HAP-1 (cell line): ENCODE data around the gene CHST3.
A peak's percentile ranks its signal among the peaks of the same experiment; 100 is the strongest.
"Not testable (repeated sequence)": the region's sequence is repeated elsewhere in the genome, so short reads cannot be mapped to it uniquely, and the experiment has no call there.

ENCODE experiments used
- DNase-seq, 2 experiments: peaks; one replicate each; pipeline ENCODE4 v3.0.0-alpha.2; 2016 to 2020; ENCODE audit warnings: low spot score in 2 of 2
- H3K27me3 ChIP-seq: fragments of 250-450 bp; sonication (Bioruptor Pico); 2 replicates; pipeline ENCODE4 v1.5.1; 2020; ENCODE audit warnings: low read depth, mild to moderate bottlenecking, moderate library complexity
- H3K36me3 ChIP-seq: fragments of 250-450 bp; sonication (Bioruptor Pico); replicated peaks from 2 replicates; pipeline ENCODE4 v1.5.1; 2020; ENCODE audit warnings: mild to moderate bottlenecking
- H3K4me1 ChIP-seq: fragments of 250-450 bp; sonication (Bioruptor Pico); 2 replicates; pipeline ENCODE4 v1.5.1; 2020; ENCODE audit warnings: mild to moderate bottlenecking
- H3K4me3 ChIP-seq: fragments of 250-450 bp; sonication (Bioruptor Pico); 2 replicates; pipeline ENCODE4 v1.5.1; 2020; ENCODE audit warnings: mild to moderate bottlenecking, moderate library complexity
- H3K9me3 ChIP-seq: fragments of 250-450 bp; sonication (Bioruptor Pico); 2 replicates; pipeline ENCODE4 v1.5.1; 2020; ENCODE audit warnings: mild to moderate bottlenecking, moderate library complexity
- in situ Hi-C: fragments of 300-500 bp; cut with MboI; formaldehyde crosslinking; loops from 3 replicates; pipeline ENCODE4 v1.14.3; 2020; ENCODE audit warnings: low sequenced_read_pairs, inconsistent platforms, mixed read lengths

The CHST3 gene

DNA sequence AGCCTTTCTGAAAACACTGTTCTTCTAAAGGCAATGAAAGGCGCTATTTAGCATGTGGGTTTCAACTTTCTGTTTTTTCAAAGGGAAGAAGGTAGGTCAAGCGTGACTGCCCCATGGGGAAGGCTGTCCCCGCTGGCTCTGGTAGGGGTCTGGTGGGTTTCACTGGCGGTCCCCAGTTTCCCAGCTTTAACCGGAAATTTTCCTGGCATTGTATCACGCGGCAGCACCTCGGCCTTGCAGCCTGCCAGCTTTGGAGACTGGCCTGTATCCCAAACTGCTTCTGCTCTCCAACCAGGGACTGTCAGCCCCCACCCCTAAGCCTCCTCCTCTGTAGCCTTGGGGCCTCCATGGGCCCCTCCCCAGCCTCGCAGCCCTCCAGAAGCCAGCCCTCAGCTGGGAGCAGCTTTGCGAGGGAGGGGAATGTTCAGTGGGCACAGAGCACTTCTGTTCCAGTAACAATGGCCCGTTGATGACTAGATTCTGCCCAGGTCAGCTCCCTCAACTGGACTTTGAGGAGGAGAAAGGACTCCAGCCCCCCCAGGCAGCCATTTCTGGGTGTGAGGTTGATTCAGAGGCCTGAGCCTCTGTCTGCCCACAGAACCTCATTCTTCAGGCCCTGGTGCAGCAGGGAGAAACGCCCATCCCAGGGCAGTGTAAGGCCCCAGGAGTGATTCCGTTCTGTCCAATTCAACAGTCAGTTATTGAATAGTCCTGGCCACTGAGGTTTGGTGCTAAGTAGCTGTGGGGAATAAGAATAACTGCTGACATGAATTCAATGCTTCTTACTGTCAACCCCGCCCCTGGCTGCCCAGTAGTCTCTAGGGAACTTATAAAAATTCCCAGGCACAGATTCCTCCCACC, 17.1 kb downstream of the CHST3 start:
- Histone ChIP-seq H3K27me3 (no peaks in the 10 kb centered on the region), H3K36me3 (no peaks in the 10 kb centered on the region), H3K9me3 (no peaks in the 10 kb centered on the region), H3K4me3 (no peak overlapping the region), H3K4me1 (peaks cover 13% of the 10 kb centered on the region)
- in situ Hi-C loops = no loop called here
- DNase-seq = peak; percentile 57 to 60

DNA sequence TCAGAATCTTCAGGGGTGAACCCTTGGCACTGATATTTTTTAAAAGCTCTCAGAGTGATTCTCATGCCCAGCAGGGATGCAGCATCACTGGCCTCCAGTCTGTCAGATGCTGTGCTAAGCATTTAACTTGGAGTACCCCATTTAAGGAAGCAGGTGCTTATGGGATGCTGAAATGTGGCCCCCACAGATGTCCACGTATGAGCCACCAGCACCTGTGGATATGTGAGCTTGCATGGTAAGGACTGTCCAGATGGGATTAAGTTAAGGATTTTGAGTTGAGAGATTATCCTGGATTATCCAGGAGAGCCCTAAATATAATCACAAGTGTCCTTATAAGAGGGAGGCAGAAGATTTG, 17.7 kb downstream of the CHST3 start:
- H3K9me3 ChIP-seq = no peaks in the 10 kb centered on the region
- no peak for DNase-seq
- peaks cover 13% of the 10 kb centered on the region for H3K4me1 ChIP-seq

DNA sequence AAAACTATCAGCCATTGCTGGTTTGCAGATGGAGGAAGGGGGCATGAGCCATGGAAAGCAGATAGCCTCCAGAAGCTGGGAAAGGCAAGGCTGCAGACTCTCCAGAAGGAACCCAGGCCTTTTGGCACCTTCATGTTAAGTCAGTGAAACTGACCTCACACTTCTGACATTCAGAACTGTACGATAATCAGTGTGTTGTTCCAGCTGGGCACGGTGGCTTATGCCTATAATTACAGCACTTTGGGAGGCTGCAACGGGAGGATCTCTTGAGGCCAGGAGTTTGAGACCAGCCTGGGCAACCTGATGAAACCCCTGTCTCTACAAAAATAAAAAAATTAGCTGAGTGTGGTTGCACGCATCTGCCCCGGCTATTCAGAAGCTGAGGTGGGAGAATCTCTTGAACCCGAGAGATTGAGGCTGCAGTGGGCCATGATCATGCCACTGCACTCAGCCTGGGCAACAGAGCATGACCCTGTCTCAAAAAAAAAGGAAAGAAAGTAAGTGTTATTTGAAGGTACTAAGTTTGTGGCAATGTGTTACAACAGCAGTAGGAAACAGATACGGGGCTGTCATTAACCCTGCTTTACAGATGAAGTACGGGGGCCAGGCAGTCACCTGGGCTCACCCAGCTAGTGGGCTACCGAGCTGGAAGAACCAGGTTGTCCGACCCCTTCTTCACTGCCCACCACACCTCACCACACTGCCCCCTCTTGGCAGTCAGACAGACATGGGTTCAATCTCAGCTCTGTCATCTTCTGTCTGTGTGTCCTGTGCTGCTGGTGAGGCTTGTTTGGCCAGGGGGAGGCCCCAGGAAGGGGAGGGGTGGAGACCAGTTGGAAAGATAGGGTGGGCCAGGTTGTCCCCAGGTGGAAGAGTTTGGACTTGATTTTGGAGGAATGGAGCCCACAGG, 18.3 kb downstream of the CHST3 start:
- Histone ChIP-seq H3K9me3 (no peaks in the 10 kb centered on the region), H3K27me3 (no peaks in the 10 kb centered on the region), H3K4me3 (no peak overlapping the region), H3K36me3 (no peaks in the 10 kb centered on the region), H3K4me1 (peaks cover 13% of the 10 kb centered on the region)
- in situ Hi-C loops = no loop called here
- no peak for DNase-seq

More for the DNA sequence above, 17.7 kb downstream of the CHST3 start:
- in situ Hi-C loops = no loop called here
- Histone ChIP-seq H3K4me3 (no peak overlapping the region), H3K36me3 (no peaks in the 10 kb centered on the region), H3K27me3 (no peaks in the 10 kb centered on the region)

DNA sequence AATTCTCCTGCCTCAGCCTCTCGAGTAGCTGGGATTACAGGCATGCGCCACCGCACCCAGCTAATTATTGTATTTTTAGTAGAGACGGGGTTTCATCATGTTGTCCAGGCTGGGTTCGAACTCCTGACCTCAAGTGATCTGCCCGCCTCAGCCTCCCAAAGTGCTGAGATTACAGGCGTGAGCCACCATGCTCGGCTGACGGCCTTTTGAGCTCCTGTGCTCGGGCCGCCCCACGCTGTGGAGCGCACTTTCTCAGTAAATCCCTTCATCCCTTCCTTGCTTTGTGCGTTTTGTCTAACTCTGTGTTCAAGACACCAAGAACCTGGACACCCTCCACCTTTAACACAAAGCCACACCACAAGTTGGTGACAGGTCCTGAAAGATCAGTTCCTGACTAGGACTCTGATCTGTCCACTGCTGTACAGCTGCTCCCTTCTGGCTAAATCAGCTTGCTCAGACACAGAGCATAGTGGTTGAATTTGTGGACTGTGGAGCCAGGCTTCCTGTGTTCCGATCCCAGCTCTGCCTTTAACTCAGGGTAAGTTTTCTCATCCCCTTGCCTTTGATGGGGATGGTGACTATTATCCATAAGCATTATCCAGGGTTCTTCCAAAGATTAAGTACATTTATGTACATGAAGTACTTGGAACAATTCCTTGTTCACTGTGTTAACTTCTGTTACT, 20.1 kb downstream of the CHST3 start:
- Histone ChIP-seq H3K4me1 (peaks cover 13% of the 10 kb centered on the region), H3K27me3 (no peaks in the 10 kb centered on the region), H3K36me3 (peaks cover 7% of the 10 kb centered on the region; the same call in 1 of the 2 replicates), H3K9me3 (peaks cover 6% of the 10 kb centered on the region; the same call in 1 of the 2 replicates), H3K4me3 (no peak overlapping the region)
- in situ Hi-C loops = no loop called here
- DNase-seq = no peak

DNA sequence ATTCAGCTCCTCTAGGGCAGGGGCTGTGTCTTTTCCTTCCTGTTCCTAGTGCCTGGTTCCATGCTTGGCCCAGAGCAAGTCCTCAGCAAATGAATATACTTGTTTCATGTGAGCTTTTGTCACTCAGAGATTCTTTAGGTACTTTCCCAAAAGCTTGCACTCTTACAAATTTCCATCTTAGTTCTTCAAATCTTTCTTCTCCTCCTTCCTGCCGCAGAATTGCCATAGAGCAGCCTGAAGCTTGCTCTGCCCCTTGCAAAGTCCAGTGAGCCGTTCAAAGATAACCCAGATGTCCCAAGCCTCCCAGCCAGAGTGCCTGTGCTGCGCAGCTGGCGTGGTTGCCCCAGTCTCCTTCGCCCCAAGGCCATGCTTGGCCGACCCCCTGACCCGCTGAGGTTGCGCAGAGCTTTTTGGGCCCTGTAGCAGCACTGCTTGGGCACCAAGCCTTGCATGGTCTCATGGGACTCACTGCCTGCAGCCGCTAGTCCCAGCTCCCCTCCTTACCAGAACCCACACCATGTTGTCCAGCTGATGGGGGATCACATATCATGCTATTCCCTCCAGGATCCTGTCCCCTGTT, 20.7 kb downstream of the CHST3 start:
- H3K36me3 ChIP-seq = peaks cover 7% of the 10 kb centered on the region; the same call in 1 of the 2 replicates
- no peaks in the 10 kb centered on the region for H3K27me3 ChIP-seq
- peaks cover 6% of the 10 kb centered on the region; the same call in 1 of the 2 replicates for H3K9me3 ChIP-seq
- in situ Hi-C loops = no loop called here
- H3K4me1 ChIP-seq = peaks cover 13% of the 10 kb centered on the region
- DNase-seq = no peak
- no peak overlapping the region for H3K4me3 ChIP-seq

DNA sequence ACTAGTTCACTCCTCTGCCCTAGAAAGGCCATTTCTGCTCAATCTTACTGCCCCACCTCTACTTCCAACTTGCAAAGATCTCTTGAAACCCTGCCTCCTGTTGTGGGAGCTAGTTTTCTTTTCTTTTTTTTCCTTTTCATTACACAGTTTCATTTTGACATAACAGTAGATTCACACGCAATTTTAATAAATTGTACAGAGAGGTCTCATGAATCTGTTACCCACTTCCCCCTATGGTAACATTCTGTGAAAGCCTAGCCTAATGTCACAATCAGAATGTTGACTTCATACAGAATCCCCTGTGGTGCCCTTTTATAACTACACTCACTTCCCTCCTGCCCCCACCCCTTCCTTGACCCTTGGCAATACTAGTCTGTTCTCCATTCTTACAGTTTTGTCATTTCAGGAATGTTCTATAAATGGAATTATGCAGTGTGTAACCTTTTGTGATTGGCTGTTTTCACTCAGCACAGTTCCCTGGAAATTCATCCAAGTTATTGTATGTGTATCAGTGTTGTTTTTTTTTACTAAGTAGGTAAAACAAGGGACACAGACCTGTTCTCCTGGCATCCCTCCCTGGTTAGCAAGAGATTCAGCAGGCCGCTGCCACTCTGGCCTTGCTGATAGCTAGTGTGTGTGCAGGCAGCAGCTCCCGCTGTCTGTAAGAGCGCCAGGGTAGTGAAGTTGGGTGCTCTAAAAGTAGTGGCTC, 21.5 kb downstream of the CHST3 start:
- Histone ChIP-seq H3K36me3 (peaks cover 7% of the 10 kb centered on the region; the same call in 1 of the 2 replicates), H3K9me3 (peaks cover 6% of the 10 kb centered on the region; the same call in 1 of the 2 replicates), H3K4me3 (no peak overlapping the region), H3K4me1 (peaks cover 12% of the 10 kb centered on the region), H3K27me3 (no peaks in the 10 kb centered on the region)
- in situ Hi-C loops = no loop called here
- DNase-seq = no peak

DNA sequence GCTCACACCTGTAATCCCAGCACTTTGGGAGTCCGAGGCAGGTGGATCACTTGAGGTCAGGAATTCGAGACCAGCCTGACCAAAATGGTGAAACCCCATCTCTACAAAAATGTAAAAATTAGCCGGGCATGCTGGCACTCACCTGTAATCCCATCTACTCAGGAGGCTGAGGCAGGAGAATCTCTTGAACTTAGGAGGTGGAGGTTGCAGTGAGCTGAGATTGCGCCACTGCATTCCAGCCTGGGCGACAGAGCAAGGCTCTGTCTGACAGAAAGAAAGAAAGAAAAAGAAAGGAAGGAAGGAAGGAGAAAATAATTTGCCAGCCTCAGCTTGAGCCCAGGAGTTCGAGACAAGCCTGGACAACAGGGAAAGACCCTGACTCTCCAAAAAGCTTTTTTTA, 24.7 kb downstream of the CHST3 start:
- H3K4me1 ChIP-seq, H3K36me3 ChIP-seq, in situ Hi-C loops, H3K4me3 ChIP-seq, H3K27me3 ChIP-seq, H3K9me3 ChIP-seq, DNase-seq: not testable (repeated sequence)

DNA sequence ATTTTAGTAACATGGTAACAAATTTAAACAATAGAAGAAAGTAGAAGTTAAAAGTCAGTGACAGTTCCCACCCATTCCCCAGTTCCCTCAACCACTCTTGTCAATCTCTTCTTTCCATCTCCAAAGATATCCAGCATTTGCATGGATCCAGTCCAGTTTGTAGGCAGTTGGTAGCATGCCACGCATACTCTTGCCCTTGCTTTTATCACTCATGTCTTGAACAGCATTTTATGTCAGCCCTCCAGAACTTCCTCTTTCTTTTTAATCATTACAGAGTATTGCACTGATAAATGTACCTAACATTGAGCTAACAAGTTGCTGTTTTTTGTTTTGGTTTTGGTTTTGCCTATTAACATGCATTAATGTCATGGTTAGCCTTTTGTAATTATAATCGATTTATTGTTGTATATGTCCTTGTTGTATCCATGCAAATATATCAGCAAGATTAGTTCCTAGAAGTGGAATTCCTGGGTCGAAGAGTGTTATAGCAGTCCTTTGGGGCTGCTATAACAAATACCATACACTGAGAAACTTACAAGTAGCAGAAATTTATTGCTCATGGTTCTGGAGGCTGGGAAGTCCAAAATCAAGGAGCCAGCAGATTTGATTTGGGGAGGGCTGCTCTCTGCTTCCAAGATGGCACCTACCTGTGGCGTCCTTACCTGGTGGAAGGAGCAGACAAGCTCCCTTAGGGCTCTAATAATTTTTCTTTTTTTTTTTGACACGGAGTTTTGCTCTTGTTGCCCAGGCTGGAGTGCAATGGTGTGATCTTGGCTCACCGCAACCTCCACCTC, 25.7 kb downstream of the CHST3 start:
- Histone ChIP-seq H3K36me3 (peaks cover 7% of the 10 kb centered on the region; the same call in 1 of the 2 replicates), H3K4me1 (no peaks in the 10 kb centered on the region), H3K9me3 (peaks cover 6% of the 10 kb centered on the region; the same call in 1 of the 2 replicates), H3K27me3 (no peaks in the 10 kb centered on the region), H3K4me3 (no peak overlapping the region)
- DNase-seq = no peak
- in situ Hi-C loops = no loop called here

DNA sequence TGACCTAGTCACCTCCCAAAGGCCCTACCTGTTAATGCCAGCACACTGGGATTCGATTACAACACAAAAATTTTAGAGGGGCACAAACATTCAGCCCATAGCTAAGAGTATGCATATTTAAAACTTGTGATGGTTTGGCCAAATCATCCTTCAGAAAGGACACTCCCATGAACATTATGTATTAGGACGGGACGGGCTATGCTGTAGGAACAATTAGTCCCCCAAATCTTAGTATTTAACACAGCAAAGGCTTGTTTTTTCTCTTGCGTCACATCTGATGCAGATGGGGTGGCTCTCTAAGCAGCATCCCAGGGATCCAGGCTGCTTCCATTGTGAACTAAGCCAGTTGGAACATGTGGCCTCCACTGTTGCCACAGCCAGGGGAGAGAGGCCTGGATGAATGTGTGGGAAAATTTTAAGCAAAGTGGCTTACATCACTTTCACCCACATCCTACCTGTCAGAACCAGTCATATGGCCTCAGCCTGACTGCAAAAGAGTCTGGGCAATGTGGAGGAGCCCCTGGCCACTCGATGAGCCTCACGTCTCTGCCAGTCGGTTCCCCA, 26.6 kb downstream of the CHST3 start:
- peaks cover 1% of the 10 kb centered on the region for H3K4me1 ChIP-seq
- H3K9me3 ChIP-seq = peaks cover 6% of the 10 kb centered on the region; the same call in 1 of the 2 replicates
- H3K27me3 ChIP-seq = no peaks in the 10 kb centered on the region
- no peak for DNase-seq
- H3K4me3 ChIP-seq = no peak overlapping the region
- peaks cover 7% of the 10 kb centered on the region; the same call in 1 of the 2 replicates for H3K36me3 ChIP-seq
- in situ Hi-C loops = no loop called here

DNA sequence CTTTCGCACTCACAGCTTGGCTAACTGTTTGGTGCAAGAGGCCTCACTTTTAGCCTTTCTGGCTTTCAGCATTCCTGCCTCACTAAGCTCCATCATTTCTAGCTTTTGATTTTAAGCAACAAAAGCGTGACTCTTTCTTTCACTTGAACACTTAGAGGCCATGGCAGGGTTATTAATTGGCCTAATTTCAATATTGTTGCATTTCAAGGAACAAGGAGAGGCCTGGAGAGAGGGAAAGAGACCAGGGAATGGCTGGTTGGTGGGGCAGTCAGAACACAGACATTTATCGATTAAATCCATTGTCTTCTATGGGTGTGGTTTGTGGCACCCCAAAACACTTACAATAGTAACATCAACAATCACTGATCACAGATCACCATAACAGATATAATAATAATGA, 31.3 kb downstream of the CHST3 start:
- H3K36me3 ChIP-seq = no peaks in the 10 kb centered on the region
- H3K4me1 ChIP-seq = peaks cover 6% of the 10 kb centered on the region
- no peak overlapping the region for H3K4me3 ChIP-seq
- no peaks in the 10 kb centered on the region for H3K27me3 ChIP-seq
- no peaks in the 10 kb centered on the region for H3K9me3 ChIP-seq
- no peak for DNase-seq
- in situ Hi-C loops = no loop called here

DNA sequence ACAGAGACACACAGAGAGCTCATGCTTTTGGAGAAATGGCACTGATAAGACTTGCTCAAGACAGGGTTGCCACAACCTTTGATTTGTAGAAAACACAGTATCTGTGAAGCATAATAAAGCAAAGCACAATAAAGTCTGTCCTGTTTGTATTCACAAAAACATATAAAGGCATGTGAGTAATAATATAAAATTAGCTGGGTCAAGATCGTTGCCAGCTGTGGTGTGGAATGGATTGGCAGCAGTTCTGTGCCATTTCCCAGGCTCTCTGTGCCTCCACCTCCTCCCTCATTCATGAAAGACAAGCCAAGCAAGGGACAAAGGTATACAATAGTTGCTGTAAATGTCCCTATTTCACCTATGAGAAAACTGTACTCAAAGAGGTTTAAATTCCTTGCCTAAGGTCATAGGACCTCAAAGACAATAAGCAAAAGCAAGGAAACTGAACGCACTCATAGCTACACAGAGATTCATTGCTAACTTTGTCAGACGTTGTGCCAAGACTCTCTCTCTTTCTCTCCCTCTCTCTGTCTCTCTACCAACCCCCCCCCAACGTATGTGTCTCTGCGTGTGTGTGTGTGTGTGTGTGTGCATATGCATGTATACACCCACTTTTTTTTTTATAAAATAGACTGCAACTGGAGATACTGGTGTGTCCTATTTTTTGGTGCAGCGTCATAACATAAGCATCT, 31.8 kb downstream of the CHST3 start:
- H3K4me3 ChIP-seq = no peak overlapping the region
- no peaks in the 10 kb centered on the region for H3K27me3 ChIP-seq
- peaks cover 6% of the 10 kb centered on the region for H3K4me1 ChIP-seq
- H3K36me3 ChIP-seq = no peaks in the 10 kb centered on the region
- H3K9me3 ChIP-seq = no peaks in the 10 kb centered on the region
- no peak for DNase-seq
- in situ Hi-C loops = no loop called here
